Endometrium (tissue), 2 donors: Measurements from ENCODE around the gene CDC5L.

ENCODE experiments used
- FAIRE-seq: peaks from 2 replicates; lab custom pipeline; 2012; peaks lifted over from hg19 to GRCh38; lab: Jason Lieb, UNC
- donor health status: control.
- donor health status: control.

Gene CDC5L

GRCh38 chr6:44454198-44454597 lies 66.7 kb downstream of the CDC5L start:
- no peak for FAIRE-seq

- peak; percentile 4 for FAIRE-seq
These were observed 68.8 kb downstream of the CDC5L start for GRCh38 chr6:44456070-44456965.

- no peak for FAIRE-seq
These were observed 69.4 kb downstream of the CDC5L start for GRCh38 chr6:44456966-44457292.

GRCh38 chr6:44457596-44457995 lies 70.1 kb downstream of the CDC5L start:
- FAIRE-seq, result no peak

GRCh38 chr6:44458551-44458950 lies 71.0 kb downstream of the CDC5L start:
- no peak for FAIRE-seq

GRCh38 chr6:44462335-44462734 lies 74.8 kb downstream of the CDC5L start:
- FAIRE-seq, result no peak

- FAIRE-seq, result no peak
These were observed 75.6 kb downstream of the CDC5L start for GRCh38 chr6:44462797-44463727.

- no peak for FAIRE-seq
These were observed 76.4 kb downstream of the CDC5L start for GRCh38 chr6:44463728-44464450.

- FAIRE-seq, result no peak
These were observed 77.2 kb downstream of the CDC5L start for GRCh38 chr6:44464527-44465310.

GRCh38 chr6:44466955-44467354 lies 79.4 kb downstream of the CDC5L start:
- FAIRE-seq, result no peak

GRCh38 chr6:44468835-44469234 lies 81.3 kb downstream of the CDC5L start:
- no peak for FAIRE-seq

GRCh38 chr6:44470115-44470464 lies 82.6 kb downstream of the CDC5L start:
- no peak for FAIRE-seq

GRCh38 chr6:44470746-44471145 lies 83.2 kb downstream of the CDC5L start:
- no peak for FAIRE-seq

- FAIRE-seq, result no peak
These were observed 83.9 kb downstream of the CDC5L start for GRCh38 chr6:44471271-44471981.

- no peak for FAIRE-seq
These were observed 84.9 kb downstream of the CDC5L start for GRCh38 chr6:44472250-44472945.

- FAIRE-seq, result no peak
These were observed 86.1 kb downstream of the CDC5L start for GRCh38 chr6:44473393-44474189.

GRCh38 chr6:44474190-44474631 lies 86.7 kb downstream of the CDC5L start:
- FAIRE-seq, result no peak

GRCh38 chr6:44474643-44475042 lies 87.1 kb downstream of the CDC5L start:
- FAIRE-seq, result no peak

GRCh38 chr6:44475417-44475778 lies 87.9 kb downstream of the CDC5L start:
- FAIRE-seq, result no peak
